Fibroblast of skin of right biceps (primary cell): Measurements from ENCODE around the gene CHST8.

ENCODE experiments used
- DNase-seq: peaks from one replicate; pipeline ENCODE4 v3.0.0-alpha.2; 2013

The CHST8 gene

GRCh38 chr19:33772102-33772857 is 150.5 kb downstream of the CHST8 start:
- no peak for DNase-seq

GRCh38 chr19:33772858-33773180 is 151.1 kb downstream of the CHST8 start:
- no peak for DNase-seq

GRCh38 chr19:33773704-33774624 is 152.2 kb downstream of the CHST8 start:
- DNase-seq, result no peak

DNA sequence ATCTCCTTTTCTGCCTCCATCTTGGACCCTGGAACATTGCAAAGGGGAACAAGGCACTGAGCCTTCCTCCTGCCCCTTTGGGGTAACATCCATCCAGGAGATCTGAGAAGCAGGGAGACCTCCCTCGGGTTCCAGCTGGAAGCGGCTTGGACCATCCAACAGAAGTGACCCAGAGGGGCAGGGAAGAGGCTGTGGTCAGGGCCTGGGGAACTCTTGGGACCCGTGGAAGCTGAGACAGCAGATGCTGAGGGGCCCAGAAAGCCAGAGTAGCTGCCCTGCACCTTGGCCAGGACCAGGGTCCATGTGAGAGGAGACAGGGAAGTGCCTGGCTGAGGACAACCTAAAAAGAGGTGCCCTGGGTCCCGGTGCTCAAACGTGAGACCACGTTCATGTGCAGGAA is 153.0 kb downstream of the CHST8 start:
- DNase-seq, result no peak

DNA sequence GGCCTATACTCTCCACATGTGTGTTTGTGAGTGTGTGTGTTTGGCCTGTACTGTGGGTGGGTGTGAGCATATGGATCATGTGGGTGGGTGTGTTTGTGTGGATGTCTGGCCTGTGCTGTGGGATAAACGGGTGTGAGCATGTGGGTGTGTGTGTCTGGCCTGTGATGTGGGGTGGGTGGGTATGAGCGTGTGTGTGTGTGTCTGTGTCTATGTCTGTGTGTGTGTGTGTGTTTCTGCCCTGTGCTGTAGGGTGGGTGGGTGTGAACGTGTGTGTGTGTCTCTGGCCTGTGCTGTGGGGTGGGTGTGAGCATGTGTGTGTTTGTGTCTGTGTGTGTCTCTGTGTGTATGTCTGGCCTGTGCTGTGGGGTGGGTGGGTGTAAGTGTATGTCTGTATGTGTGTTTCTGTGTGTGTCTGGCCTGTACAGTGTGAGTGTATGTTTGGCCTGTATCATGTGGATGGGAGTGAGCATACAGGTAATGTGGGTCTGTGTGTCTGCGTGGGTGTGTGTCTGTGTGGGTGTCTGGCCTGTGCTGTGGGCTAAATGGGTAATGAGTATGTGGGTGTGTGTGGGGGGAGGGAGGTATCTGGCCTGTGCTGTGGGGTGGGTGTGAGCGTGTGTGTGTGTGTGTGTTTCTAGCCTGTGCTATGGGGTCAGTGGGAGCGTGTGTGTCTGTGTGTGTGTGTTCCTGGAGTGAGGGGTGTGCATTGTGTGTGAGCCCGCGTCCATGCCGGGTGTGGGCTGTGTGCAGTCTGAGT is 154.2 kb downstream of the CHST8 start:
- DNase-seq, result no peak

- no peak for DNase-seq
These were observed 155.6 kb downstream of the CHST8 start for GRCh38 chr19:33777351-33777750.

GRCh38 chr19:33777753-33778088 is 156.0 kb downstream of the CHST8 start:
- no peak for DNase-seq

- peak; percentile 68 for DNase-seq
These were observed 156.5 kb downstream of the CHST8 start for GRCh38 chr19:33778089-33778791.

- no peak for DNase-seq
These were observed 158.1 kb downstream of the CHST8 start for GRCh38 chr19:33779849-33780248.

- no peak for DNase-seq
These were observed 158.5 kb downstream of the CHST8 start for GRCh38 chr19:33780251-33780650.

- no peak for DNase-seq
These were observed 159.0 kb downstream of the CHST8 start for GRCh38 chr19:33780746-33781145.

- no peak for DNase-seq
These were observed 159.7 kb downstream of the CHST8 start for GRCh38 chr19:33781415-33781935.

DNA sequence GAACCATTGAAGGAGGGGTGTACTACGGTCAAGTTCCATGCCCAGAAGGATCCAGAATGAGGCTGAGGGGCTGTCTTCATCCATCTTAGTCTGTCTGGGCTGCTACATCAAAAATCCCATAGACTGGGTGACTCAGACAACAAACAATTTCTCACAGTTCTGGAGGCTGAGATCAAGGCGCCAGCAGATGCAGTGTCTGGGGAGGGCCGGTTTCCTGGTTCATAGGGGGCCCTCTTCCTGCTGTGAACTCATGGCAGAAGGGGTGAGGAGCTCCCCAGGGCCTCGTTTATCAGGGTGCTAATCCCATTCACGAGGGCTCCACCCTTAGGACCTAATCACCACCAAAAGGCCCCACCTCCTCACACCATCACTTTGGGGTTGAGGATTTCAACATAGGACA is 160.2 kb downstream of the CHST8 start:
- DNase-seq, result peak; percentile 72

GRCh38 chr19:33784432-33784831 is 162.7 kb downstream of the CHST8 start:
- peak; percentile 59 for DNase-seq

- DNase-seq, result peak; percentile 85
These were observed 164.0 kb downstream of the CHST8 start for GRCh38 chr19:33785795-33786194.

- DNase-seq, result no peak
These were observed 166.9 kb downstream of the CHST8 start for GRCh38 chr19:33788676-33789075.

DNA sequence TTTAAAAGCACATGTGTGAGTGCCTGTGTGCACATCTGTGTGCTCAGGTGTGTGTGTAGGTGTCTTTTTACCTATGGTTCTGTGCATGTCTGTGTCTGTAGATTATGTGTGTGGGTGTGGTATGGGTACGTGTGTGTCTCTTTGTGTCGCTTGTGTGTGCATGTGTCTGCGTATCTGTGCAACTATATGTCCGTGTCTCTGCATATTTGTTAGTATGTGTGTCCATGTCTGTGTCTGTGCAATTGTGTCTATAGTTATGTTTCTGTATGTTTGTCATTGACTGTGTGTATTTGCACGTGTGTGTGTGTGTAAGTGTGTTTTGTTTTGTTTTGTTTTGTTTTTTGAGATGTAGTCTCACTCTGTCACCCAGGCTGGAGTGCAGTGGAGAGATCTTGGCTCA is 167.6 kb downstream of the CHST8 start:
- DNase-seq, result no peak

- DNase-seq, result no peak
These were observed 173.1 kb downstream of the CHST8 start for GRCh38 chr19:33794683-33795369.

DNA sequence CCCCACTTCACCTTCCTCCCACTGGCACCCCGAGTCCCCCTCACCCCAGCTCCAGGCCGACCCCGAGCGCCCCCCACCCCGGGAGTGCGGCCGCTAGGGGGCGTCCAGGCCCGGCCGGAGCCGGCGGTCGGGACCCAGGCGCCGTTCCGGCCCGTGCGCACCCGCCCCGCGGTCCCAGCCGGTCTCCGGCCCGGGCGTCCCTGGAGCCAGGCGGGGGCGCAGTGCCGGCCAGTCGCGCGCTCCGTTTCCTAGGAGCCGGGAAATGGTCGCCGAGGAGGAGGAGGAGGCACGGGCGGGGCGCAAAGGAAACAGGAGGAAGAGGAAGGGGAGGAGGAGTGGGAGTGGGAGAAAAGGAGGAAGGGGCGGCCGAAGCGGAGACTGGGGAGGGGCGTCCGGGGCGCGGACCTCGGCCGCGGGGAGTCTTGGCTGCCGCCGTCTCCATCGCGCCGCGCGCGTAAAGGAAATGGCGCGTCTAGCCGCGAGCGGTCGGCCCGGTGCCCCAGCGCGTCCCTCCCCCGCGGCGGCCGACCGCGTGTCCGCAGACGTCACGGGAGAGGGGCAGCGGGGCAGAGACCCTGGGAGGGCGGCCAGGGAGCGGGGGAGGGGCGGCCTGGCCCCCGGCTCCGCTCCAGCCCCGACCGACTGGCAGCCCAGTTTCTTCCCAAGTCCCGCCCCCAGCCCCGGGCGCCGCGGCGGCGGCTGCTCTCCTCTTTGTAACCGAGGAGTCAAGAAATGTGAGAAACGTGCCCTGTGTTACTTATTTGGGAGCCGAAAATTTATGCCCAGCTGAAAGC is 173.8 kb downstream of the CHST8 start:
- peak; percentile 92 for DNase-seq

- peak; percentile 74 for DNase-seq
These were observed 174.6 kb downstream of the CHST8 start, which contains the start of gene KCTD15 for GRCh38 chr19:33796164-33796875. Gene KCTD15, plus strand, starts transcription at chr19:33796870. Its CDS starts 3,585 bp downstream, at chr19:33800455.
